ENCODE measurements around the gene GDF15.

The GDF15 gene

DNA sequence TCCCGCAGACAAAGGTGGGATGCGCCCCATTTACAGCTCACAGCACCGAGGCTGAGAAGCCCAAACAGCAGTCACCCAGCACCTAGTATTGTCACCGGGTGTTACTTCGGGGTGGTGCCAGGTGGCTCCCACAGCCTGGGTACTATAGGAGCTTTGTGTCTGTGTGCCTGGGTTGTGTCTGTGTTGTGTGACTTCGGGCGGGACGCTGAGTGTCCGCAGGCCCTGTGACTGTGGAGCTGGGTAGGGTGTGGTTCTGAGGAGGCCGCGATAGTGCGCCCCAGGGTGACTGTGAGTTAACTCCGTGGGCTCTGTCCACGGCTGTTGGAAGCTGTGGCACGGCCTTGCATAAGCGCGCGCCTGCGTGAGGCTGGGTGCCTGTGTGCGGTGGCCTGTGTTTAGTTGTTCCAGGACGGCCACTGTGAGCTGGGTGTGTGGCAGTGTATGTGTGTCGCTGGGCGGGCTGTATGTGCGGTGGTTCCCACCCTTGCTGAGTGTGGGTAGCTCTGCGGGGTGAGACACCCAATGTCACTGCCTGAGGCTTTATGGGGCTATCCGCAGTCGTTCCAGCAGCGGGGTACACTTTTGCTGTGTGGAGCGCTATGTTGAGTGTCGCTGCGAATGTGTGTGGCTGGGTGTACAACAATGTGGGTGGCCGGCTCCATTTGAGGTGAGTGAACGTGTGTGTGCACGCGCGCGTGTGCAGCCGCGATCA, 32.7 kb downstream of the GDF15 start:
- Histone ChIP-seq H3K27me3 (ENCODE audit: control insufficient read depth in 1 of 2, insufficient read depth in 2 of 2, low read length in 2 of 2) (peaks cover 21 to 22% of the 10 kb centered on the region in 2 donors), H3K36me3 (ENCODE audit: control insufficient read depth in 1 of 2, insufficient read depth in 2 of 2, low read length in 2 of 2) (peaks cover 0 to 5% of the 10 kb centered on the region in 2 donors), H3K27ac (ENCODE audit: low read depth, low read length) (peak overlapping the region; percentile 81), H3K9ac (ENCODE audit: low read depth in 1 of 2, low read length in 2 of 2) (peak overlapping the region; percentile 39 to 61), H3K9me3 (ENCODE audit: control insufficient read depth in 1 of 2, low read length in 2 of 2) (no peaks in the 10 kb centered on the region), H3K4me1 (ENCODE audit: control insufficient read depth in 1 of 2, insufficient read depth in 2 of 2, low read length in 2 of 2) (peaks cover 54 to 78% of the 10 kb centered on the region in 2 donors), H3K4me3 (ENCODE audit: low read depth in 1 of 2, low read length in 2 of 2) (peak overlapping the region; percentile 67 to 69)

DNA sequence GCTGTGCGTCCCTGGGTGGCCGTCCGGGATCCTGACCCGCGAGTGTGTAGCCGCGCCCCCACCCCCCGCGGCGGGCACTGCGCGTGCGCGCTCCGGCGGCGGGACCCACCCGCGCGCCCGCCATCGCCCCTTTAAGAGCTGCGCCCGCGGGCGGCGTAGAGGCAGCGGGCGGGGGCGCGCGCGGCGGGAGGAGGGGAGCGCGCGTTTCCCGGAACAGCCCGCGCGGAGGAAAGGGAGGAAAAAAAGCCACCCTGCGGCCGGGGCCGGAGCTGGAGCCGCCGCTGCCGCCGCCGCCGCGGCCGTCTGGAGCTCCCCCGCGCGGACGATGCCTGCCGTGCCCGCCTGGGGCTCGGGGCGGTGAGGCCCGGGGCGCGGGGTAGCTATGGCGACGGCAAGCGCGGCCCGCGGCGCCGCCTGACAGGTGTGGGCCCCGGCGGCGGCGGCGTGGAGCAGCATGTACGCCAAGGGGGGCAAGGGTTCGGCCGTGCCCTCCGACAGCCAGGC, 33.3 kb downstream of the GDF15 start, which contains the start of gene SSBP4:
Gene SSBP4 (plus strand): TSS at position 204 of the 504 bp plus-strand sequence. CDS start 251 bp downstream, at position 455.
- Histone ChIP-seq H3K4me3 (ENCODE audit: low read depth in 1 of 2, low read length in 2 of 2) (peak within 1 kb of the TSS; percentile 67 to 69), H3K27ac (ENCODE audit: low read depth, low read length) (peak within 1 kb of the TSS; percentile 81), H3K36me3 (ENCODE audit: control insufficient read depth in 1 of 2, insufficient read depth in 2 of 2, low read length in 2 of 2) (peaks cover 0 to 5% of the 10 kb centered on the region in 2 donors), H3K27me3 (ENCODE audit: control insufficient read depth in 1 of 2, insufficient read depth in 2 of 2, low read length in 2 of 2) (peaks cover 21 to 22% of the 10 kb centered on the region in 2 donors), H3K9ac (ENCODE audit: low read depth in 1 of 2, low read length in 2 of 2) (peak within 1 kb of the TSS; percentile 39 to 61), H3K9me3 (ENCODE audit: control insufficient read depth in 1 of 2, low read length in 2 of 2) (no peaks in the 10 kb centered on the region), H3K4me1 (ENCODE audit: control insufficient read depth in 1 of 2, insufficient read depth in 2 of 2, low read length in 2 of 2) (peaks cover 56 to 78% of the 10 kb centered on the region in 2 donors)

DNA sequence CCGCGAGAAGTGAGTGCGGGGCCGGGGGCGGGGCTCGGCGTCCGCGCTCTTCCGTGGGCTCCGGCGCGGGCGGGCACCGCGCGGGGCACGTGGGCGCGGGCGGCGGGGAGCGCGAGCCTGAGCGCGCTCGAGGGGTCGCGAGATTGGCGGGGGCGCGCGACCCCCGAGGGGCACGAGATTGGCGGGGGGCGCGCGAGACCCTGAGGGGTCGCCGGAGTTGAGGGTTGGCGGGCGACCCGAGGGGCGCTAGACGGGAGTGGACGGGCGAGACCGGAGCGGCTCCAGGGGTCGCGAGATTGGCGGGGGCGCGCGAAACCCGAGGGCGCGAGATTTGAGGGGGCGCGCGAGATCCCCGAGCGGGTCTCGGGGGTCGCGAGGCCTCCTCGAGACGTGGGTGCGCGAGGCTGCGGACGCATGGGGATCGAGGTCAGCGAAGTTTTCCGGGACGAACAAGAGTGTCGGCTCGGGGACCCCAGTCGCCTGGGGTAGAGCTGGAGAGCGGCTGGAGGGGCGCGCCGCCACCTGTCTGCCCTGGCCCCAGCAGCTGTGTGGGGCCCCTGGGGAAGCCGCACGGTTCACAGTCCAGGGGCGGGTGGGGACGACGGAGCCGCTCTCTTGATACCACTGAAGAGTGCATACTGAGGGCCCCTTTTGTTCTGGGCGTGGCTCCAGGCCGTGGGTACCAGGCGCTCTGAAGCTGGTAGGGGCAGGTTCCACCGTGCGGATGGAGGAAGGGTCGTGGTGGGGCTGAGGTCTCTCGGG, 33.9 kb downstream of the GDF15 start:
- Histone ChIP-seq H3K9me3 (ENCODE audit: control insufficient read depth in 1 of 2, low read length in 2 of 2) (no peaks in the 10 kb centered on the region), H3K4me3 (ENCODE audit: low read depth in 1 of 2, low read length in 2 of 2) (peak overlapping the region; percentile 64 to 67), H3K27ac (ENCODE audit: low read depth, low read length) (peak overlapping the region; percentile 22), H3K4me1 (ENCODE audit: control insufficient read depth in 1 of 2, insufficient read depth in 2 of 2, low read length in 2 of 2) (peaks cover 50 to 71% of the 10 kb centered on the region in 2 donors), H3K36me3 (ENCODE audit: control insufficient read depth in 1 of 2, insufficient read depth in 2 of 2, low read length in 2 of 2) (peaks cover 0 to 5% of the 10 kb centered on the region in 2 donors), H3K9ac (ENCODE audit: low read depth in 1 of 2, low read length in 2 of 2) (peak overlapping the region; percentile 26 to 33), H3K27me3 (ENCODE audit: control insufficient read depth in 1 of 2, insufficient read depth in 2 of 2, low read length in 2 of 2) (peaks cover 17 to 21% of the 10 kb centered on the region in 2 donors)

DNA sequence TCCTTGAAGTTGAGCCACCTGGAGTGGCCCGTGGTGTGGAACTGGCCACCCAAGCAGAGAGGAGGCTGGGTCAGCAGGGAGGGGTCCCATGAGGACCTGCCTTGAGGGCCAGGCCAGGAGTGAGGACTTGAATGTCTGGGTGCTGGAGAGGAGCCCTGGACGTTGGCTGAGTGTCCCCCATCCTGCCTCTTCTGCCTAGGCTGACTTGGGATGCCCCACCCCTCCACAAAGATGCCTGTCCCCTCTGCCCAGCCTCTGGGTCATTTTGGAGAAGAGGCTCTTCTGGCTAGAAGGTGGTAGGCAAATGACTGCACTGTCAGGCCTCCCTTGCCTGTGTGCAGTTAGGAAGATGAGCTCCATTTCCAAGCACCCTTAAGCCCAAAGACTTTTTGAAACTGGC, 35.0 kb downstream of the GDF15 start:
- Histone ChIP-seq H3K27ac (ENCODE audit: low read depth, low read length) (no peak overlapping the region), H3K36me3 (ENCODE audit: control insufficient read depth in 1 of 2, insufficient read depth in 2 of 2, low read length in 2 of 2) (peaks cover 0 to 5% of the 10 kb centered on the region in 2 donors), H3K4me3 (ENCODE audit: low read depth in 1 of 2, low read length in 2 of 2) (peak overlapping the region; percentile 29 to 32), H3K27me3 (ENCODE audit: control insufficient read depth in 1 of 2, insufficient read depth in 2 of 2, low read length in 2 of 2) (peaks cover 13 to 14% of the 10 kb centered on the region in 2 donors), H3K9me3 (ENCODE audit: control insufficient read depth in 1 of 2, low read length in 2 of 2) (no peaks in the 10 kb centered on the region), H3K4me1 (ENCODE audit: control insufficient read depth in 1 of 2, insufficient read depth in 2 of 2, low read length in 2 of 2) (peaks cover 46 to 66% of the 10 kb centered on the region in 2 donors), H3K9ac (ENCODE audit: low read depth in 1 of 2, low read length in 2 of 2) (peak overlapping the region; percentile 18 to 63)

DNA sequence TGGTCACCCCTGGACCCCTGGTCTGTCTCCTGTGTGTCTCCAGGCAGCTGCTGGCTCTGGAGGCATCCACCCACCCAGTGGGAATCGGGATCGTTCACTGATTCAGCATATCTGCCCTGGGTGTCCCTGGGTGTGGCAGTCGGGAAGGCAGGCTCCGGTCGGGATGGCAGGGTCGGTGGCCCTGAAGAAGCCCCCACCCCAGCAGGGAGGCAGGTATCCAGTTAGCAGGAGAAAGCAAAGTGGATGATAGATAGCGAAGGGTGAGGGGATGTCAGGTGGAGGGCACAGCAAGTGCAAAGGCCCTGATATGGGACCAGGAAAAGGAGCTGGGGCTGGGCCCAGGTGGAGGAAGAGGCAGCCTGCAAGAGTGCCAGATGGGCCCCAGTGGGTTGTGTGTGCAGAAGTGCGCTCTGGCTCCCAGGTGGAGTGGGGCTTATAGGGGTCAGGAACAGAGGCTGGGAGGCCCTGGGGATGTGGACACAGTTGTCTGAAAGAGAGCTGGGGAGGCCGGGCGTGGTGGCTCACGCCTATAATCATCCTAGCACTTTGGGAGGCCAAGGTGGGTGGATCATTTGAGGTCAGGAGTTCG, 35.5 kb downstream of the GDF15 start:
- Histone ChIP-seq H3K27ac (ENCODE audit: low read depth, low read length) (no peak overlapping the region), H3K36me3 (ENCODE audit: control insufficient read depth in 1 of 2, insufficient read depth in 2 of 2, low read length in 2 of 2) (peaks cover 0 to 5% of the 10 kb centered on the region in 2 donors), H3K4me1 (ENCODE audit: control insufficient read depth in 1 of 2, insufficient read depth in 2 of 2, low read length in 2 of 2) (peaks cover 47 to 60% of the 10 kb centered on the region in 2 donors), H3K4me3 (ENCODE audit: low read depth in 1 of 2, low read length in 2 of 2) (peak overlapping the region; percentile 29 to 32), H3K9ac (ENCODE audit: low read depth in 1 of 2, low read length in 2 of 2) (peak overlapping the region; percentile 18 to 63), H3K27me3 (ENCODE audit: control insufficient read depth in 1 of 2, insufficient read depth in 2 of 2, low read length in 2 of 2) (peaks cover 9 to 12% of the 10 kb centered on the region in 2 donors), H3K9me3 (ENCODE audit: control insufficient read depth in 1 of 2, low read length in 2 of 2) (no peaks in the 10 kb centered on the region)

DNA sequence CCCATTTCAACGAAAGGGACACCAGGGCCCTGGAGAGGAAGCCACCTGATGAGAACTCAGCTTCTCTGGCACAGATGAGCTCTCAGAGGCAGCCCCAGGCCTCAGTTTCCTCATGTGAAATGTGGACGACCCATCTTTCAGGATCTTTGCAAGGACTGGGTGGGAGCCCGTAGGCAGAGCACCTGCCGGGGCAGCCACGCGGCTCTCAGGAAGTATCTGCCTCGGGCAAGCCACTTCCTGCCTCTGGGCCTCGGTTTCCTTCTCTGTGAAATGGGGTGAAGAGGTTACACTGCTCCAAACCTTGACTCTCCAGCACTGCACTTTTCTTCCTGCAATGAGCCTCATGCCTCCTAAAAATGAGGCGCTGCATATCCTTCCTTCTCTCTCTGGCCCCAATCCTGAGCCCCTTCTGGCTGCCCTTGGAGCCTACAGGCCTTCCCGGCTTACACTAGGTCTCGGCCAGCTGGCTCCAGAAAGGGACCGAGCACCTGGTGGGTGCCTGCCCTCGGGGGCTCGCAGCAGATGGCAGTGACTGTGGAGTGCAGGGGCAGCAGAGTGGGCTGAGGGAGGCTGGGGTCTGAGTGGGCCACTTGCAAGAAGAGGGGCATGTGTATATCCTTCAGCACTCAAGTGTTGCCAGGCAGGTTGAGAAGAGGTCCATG, 36.7 kb downstream of the GDF15 start:
- Histone ChIP-seq H3K27ac (ENCODE audit: low read depth, low read length) (no peak overlapping the region), H3K4me3 (ENCODE audit: low read depth in 1 of 2, low read length in 2 of 2) (peak overlapping the region in 1 of 2 donors; percentile 36), H3K9me3 (ENCODE audit: control insufficient read depth in 1 of 2, low read length in 2 of 2) (no peaks in the 10 kb centered on the region)

DNA sequence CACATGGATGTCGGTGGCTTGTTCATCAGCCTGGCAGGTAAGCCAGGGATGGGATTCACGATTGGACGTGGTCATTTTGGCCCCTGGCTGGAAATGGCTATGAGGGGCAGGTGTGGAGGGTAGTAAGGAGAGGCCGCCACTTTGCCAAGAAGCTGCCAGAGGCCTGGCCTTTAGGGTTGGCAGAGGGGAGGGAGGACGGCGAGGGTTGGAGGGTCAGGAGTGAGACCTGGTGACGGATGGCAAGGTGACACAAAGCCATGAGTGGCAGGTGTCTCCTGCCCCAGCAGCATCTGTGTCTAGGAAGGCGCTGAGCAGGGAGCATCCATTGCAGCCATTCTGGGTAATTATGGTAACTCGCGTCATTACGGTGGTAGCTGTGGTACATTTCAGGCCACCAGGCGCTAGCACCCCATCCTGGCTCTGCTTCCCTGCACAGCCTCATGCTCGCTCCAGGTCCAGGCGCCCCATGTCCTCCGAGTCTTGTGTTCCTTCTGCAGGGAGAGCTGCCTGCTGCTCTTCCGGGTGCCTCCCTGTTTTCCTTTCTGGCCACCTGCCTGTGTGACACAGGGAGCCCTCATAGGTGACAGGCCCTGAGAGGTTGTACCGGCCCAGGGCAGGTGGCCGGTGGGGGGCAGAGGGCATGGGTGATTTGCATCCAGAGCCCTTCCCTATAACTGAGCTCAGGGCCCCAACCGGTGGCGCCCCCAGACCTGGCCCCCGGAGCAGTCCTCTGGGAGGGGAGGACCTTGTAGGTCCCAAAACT, 37.5 kb downstream of the GDF15 start:
- Histone ChIP-seq H3K9me3 (ENCODE audit: control insufficient read depth in 1 of 2, low read length in 2 of 2) (no peaks in the 10 kb centered on the region), H3K27ac (ENCODE audit: low read depth, low read length) (no peak overlapping the region), H3K36me3 (ENCODE audit: control insufficient read depth in 1 of 2, insufficient read depth in 2 of 2, low read length in 2 of 2) (peaks cover 0 to 5% of the 10 kb centered on the region in 2 donors), H3K9ac (ENCODE audit: low read depth in 1 of 2, low read length in 2 of 2) (peak overlapping the region in 1 of 2 donors; percentile 12), H3K4me1 (ENCODE audit: control insufficient read depth in 1 of 2, insufficient read depth in 2 of 2, low read length in 2 of 2) (peaks cover 36 to 47% of the 10 kb centered on the region in 2 donors), H3K27me3 (ENCODE audit: control insufficient read depth in 1 of 2, insufficient read depth in 2 of 2, low read length in 2 of 2) (peaks cover 0 to 2% of the 10 kb centered on the region in 2 donors), H3K4me3 (ENCODE audit: low read depth in 1 of 2, low read length in 2 of 2) (peak overlapping the region in 1 of 2 donors; percentile 36)

More for the DNA sequence above, 36.7 kb downstream of the GDF15 start:
- H3K9ac ChIP-seq (ENCODE audit: low read depth in 1 of 2, low read length in 2 of 2): no peak overlapping the region
- peaks cover 0 to 9% of the 10 kb centered on the region in 2 donors for H3K27me3 ChIP-seq (ENCODE audit: control insufficient read depth in 1 of 2, insufficient read depth in 2 of 2, low read length in 2 of 2)
- peaks cover 0 to 5% of the 10 kb centered on the region in 2 donors for H3K36me3 ChIP-seq (ENCODE audit: control insufficient read depth in 1 of 2, insufficient read depth in 2 of 2, low read length in 2 of 2)
- peaks cover 42 to 53% of the 10 kb centered on the region in 2 donors for H3K4me1 ChIP-seq (ENCODE audit: control insufficient read depth in 1 of 2, insufficient read depth in 2 of 2, low read length in 2 of 2)

DNA sequence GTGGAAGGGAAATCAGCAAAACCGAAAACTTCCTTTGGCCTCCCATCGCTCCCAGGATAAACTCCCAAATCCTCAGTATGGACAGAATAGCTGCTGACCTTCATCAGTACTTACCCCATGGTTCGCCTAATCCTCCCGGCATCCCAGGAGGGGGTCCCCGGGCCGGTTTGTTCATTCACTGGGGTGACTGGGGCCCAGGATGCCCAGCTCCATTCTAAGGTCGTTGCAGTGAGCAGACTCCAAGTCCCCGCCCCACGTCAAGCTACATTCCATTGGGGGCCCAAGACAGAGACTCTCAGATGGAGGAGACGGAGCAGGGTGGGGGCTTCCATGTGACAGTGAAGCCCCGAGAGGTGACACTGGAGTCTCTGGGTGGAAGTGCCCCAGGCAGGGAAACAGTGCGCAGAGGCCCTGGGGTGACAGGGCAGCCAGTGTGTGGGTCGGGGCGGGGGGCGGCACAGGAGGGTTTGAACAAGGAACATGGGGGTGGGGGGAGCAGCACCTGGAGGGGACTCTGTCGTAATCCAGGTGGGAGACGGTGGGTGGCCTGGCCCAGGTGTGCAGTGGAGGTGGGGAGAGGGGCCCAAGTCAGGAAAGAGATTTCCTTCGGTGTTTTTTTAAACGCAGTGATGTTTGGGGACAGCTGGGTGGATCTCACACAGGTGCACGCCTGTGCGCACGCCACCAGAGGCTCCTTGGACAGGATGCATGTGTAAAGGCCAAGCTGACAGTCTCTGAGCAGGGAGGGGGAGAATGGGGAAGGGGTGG, 38.3 kb downstream of the GDF15 start:
- H3K9me3 ChIP-seq (ENCODE audit: control insufficient read depth in 1 of 2, low read length in 2 of 2): no peaks in the 10 kb centered on the region
- no peak overlapping the region for H3K4me3 ChIP-seq (ENCODE audit: low read depth in 1 of 2, low read length in 2 of 2)
- H3K27me3 ChIP-seq (ENCODE audit: control insufficient read depth in 1 of 2, insufficient read depth in 2 of 2, low read length in 2 of 2): no peaks in the 10 kb centered on the region
- H3K36me3 ChIP-seq (ENCODE audit: control insufficient read depth in 1 of 2, insufficient read depth in 2 of 2, low read length in 2 of 2): peaks cover 0 to 5% of the 10 kb centered on the region in 2 donors
- no peak overlapping the region for H3K27ac ChIP-seq (ENCODE audit: low read depth, low read length)
- peak overlapping the region in 1 of 2 donors; percentile 12 for H3K9ac ChIP-seq (ENCODE audit: low read depth in 1 of 2, low read length in 2 of 2)
- H3K4me1 ChIP-seq (ENCODE audit: control insufficient read depth in 1 of 2, insufficient read depth in 2 of 2, low read length in 2 of 2): peaks cover 30 to 44% of the 10 kb centered on the region in 2 donors

Measured in duodenal mucosa (tissue), 2 donors.